CD4-positive, alpha-beta T cell treated with Interferon gamma for 1 hour (primary cell): Measurements from ENCODE around the gene RMDN2.
"Not testable (repeated sequence)": the region's sequence is repeated elsewhere in the genome, so short reads cannot be mapped to it uniquely, and the experiment has no call there.

Experiments used
- DNase-seq: peaks from one replicate; pipeline ENCODE4 v3.0.0-alpha.2; 2020

RMDN2 gene

DNA sequence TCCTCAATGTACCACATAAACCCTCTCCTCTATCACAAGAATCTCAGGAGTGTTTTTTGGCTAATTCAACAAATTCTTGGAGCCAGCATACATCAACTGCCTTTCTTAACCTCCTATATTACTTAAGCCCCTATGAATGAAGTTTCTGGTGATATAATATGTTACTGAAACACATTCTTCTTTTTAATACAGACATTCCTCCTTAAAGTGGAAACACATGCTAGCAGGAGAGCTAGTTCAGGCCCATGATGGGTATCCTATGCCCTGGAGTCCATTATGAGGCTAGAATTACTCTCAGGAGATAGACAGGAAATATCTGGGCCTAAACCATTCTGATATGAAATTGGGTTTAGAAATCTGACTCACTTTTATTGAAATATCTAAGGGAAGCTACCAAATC, 26.6 kb upstream of the RMDN2 start:
- DNase-seq, result no peak

DNA sequence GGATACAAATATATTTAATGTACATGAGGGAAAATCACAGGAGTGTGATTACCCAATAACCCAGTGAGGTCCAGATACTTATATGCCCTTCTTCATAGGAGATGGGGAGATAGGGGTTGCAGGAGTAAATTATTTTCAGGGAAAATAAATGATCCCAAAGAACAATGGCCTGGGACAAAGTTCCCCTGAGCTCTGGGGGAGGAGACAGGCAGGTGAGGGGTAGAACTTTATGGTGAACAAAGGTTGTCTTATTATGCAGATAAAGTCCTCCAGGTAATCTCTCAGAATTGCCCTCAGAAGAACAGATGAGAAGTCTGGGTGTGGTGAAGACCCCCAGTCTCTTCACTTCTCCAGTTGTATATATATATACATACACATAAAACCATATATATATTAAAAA, 22.1 kb upstream of the RMDN2 start:
- DNase-seq, result no peak

GRCh38 chr2:37904425-37904824, 20.7 kb upstream of the RMDN2 start:
- no peak for DNase-seq

DNA sequence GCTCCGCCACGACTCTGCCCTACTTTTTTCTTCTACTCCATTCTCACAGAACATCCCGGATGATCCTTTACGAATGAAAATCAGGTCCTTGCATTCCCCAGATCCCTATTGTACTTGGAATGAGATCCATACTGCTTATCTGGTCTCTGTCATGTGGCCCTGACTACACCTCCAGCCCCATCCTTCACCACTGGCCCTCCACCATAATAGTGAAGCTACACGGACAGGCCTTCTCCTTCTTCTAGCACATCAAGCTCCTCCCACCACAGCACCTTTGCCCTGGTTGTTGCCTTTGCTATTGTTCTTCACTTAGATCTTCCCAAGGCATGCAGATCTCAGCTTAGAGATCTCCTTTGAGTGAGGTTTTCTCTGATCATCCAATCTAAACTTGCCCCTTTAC, 20.1 kb upstream of the RMDN2 start:
- DNase-seq, result no peak

DNA sequence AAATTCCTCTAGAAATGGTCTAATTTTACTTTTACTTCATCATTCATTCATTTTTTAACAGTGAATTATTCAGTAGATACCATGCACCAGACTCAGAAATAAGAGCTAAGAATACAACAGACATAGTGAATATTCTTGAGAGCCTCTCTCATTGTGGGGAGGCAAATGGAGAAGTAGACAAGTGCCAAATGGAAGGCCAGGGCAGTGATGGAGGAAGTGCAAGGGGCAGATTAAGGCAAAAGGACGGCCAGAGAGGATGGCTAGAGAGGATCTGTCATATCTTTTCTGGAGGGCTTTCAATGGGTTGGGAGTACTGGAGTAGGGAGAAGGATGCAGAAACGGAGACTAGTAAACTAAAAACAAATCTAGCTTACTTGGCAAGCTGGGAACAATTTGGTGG, 19.0 kb upstream of the RMDN2 start:
- no peak for DNase-seq

DNA sequence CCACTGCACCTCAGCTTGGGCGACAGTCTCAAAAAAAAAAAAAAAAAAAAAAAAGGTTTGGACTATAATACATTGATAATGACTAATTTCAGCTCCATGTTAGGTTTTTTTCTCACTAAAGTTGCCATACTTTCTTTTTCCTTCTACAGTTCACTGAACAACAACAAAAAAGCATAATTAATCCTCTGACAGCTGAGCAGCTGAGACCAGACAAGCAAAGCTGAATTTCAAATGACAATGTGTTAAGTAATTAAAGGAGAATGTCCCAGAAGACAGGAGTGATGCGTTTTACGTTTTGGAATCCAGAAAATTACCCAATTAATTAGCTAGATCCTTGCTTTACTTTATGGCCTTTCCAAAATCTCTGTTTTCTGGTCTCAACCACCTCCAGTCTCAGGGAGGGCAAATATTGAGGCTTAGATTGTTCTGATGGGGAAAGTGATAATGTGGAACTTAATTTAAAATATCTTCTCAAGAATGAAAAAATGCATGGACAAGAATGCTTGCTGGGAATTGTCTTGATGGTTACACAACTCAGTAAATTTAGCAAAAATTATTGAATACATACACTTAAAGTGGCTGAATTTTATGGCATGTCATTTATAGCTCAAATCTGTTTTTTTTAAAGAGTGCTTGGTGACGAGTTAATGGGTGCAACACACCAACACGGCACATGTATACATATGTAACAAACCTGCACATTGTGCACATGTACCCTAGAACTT, 17.4 kb upstream of the RMDN2 start:
- no peak for DNase-seq

DNA sequence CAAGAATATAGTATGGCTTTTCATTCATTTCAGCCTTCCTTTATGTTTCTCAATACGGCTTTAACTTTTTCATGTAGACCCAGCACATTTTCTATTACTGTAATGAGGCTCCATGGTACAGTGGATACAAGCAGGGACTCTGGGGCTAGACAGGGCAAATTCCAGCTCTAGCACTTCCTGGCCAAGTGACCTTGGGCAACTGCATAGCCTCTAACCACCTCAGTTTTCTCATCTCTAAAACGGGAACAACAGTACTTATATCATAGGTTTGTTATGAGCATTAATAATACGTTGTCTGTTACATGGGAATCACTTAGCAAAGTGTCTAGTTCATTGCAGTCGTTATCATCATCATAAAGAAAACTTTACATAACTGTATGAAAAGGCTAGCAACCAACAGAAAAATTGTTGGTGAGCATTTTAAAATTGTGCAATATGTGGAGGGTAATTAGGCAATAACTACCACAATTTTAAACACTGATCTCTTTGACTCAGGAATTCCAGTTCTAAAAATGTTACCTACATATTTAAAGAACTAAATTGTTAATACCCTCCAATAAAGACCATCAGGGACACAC, 13.7 kb upstream of the RMDN2 start:
- DNase-seq, result no peak

DNA sequence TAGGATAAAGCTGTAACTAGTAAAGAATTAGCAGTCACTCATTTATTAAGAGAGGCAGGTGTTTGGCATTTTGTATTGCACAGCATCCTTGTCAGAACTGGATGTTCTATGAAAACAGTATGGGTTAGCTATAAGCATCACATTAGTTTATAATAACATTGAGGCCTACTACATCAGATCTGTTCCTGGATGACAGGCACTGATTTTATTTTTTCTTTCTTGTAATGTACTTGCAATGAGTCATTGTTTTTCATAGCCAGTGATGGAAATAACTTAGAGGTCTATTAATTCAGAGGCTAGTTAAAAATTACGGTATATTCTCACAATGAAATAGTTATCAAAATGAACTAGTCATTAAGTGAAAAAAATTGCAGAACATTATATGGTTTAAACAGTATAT, 13.0 kb upstream of the RMDN2 start:
- no peak for DNase-seq

DNA sequence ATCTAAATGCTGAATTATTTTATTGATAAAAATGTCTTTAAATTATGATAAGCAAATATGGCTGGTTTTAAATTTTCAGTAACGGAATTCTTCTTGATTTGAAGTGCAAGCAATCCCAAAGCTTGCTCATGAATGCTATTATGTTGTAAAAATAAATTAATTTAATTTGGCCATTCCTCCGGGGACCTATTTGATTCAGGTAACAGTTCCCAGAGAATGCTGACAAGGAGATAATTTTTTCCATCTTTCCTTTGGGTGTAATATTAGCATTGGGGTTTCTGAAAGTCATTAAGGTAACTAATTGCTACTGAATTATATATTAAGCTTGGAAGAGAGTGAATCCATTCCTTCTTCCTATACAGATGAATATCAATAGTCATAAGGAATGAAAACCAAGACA, 12.5 kb upstream of the RMDN2 start:
- no peak for DNase-seq

- no peak for DNase-seq
These were observed 10.7 kb upstream of the RMDN2 start for GRCh38 chr2:37914340-37914739.

- no peak for DNase-seq
These were observed 9.3 kb upstream of the RMDN2 start for GRCh38 chr2:37915773-37916172.

- DNase-seq, result no peak
These were observed 8.5 kb upstream of the RMDN2 start for GRCh38 chr2:37916512-37917082.

GRCh38 chr2:37917281-37918228, 7.5 kb upstream of the RMDN2 start:
- no peak for DNase-seq

GRCh38 chr2:37918742-37919186, 6.3 kb upstream of the RMDN2 start:
- DNase-seq, result no peak

GRCh38 chr2:37919631-37920032, 5.5 kb upstream of the RMDN2 start:
- DNase-seq, result no peak

DNA sequence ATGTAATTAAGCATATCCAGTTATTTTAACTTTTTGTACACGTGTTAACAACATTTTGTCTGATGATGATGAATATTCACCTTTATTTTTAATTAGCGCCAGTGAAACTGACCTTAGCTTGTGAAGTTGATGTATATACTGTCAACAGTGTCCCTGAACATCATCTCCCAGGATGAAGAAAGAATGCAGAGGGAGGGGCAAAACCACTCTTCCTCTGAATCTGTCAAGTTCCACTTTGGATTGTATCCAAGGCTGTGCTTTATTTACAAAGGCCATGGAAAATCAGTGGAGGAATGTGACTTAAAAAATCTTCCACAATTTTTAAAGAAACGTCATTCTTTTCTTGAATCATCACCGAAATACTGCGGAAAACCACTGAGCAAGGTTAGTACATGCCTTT, 4.5 kb upstream of the RMDN2 start:
- DNase-seq, result no peak

DNA sequence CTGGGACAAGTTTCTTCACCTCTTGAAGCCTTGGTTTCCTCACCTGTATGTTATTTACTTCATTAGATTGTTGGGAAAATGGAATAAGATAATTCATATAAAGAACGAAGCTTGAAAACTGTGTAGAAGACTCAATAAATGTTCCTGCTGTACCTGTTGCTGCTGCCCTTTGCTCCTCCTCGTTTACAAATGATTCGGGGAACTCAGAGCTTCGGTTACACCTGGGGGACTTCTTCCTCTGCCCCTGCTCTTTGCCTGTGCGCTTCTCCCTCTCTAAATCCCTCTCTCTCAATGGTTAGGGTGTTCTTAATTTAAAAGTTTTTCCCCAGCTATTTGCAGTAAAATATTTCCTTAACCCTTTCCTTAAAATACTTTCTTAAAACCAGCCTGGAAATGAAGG, 3.3 kb upstream of the RMDN2 start:
- DNase-seq, result no peak

- no peak for DNase-seq
These were observed 1.6 kb upstream of the RMDN2 start for GRCh38 chr2:37923308-37924055.

DNA sequence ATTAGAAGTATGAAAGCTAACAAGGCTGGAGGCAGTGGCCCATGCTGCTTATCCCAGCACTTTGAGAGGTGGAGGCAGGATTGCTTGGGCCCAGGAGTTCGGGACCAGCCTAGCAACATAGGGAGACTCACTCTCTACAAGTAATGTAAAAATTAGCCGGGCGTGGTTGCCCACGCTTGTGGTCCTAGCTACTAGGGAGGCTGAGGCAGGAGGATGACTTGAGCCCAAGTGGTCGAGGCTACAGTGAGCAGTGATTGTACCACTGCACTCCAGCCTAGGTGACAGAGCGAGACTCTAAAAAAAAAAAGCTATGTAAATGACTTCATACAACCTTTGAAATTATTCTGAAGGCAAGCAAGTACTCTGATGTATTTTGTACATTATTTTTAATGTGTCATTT, 1.5 kb downstream of the RMDN2 start:
- no peak for DNase-seq

DNA sequence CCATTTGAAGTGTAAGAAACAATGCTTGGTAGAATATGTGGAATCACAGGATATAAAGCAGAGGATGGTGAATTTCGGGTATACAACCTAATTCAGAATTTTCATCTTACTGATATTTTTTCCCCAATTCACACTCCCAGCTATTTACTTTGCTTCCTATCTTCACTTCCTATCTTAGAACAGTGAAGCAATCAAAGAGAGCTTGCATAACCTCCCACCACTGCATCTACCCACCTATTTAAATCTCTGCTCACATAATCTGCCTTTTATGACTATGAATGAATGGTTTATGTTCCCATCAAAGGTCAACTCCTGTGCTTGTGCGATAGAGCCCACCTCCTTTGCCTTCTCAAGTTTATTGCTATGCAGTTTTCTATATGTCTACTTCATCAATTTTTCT, 3.3 kb downstream of the RMDN2 start:
- DNase-seq, result no peak

DNA sequence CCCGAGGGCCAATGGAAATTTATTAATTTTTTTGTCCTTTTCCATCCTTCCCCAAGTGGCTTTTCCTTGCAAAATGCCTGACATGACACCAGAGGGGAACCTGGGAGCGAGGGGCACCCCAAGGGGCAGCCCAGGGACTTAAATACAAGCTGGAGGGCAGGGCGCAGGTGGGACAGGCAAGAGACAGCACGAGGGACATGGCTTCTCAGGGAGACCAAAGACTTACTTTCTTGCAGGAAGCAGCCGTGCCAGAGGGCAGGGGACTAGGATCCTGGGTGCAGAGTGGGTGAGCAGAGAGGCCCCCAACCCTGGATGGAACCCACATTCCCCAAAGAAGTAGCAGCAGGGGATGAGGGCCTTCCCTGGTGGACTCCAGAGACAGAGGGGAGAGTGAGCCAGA, 5.3 kb downstream of the RMDN2 start:
- not testable (repeated sequence) for DNase-seq

GRCh38 chr2:37932873-37933272, 7.8 kb downstream of the RMDN2 start:
- not testable (repeated sequence) for DNase-seq
